OCI-LY3 (cell line): ENCODE results near the gene ANGPTL3.
"Not testable (repeated sequence)": the region's sequence is repeated elsewhere in the genome, so short reads cannot be mapped to it uniquely, and the experiment has no call there.

Source experiments
- H2AFZ ChIP-seq: fragments of 200-600, 300-600 bp; shearing (Covaris generic); 2 replicates; pipeline ENCODE4 v1.6.0; 2014; ENCODE audit warnings: antibody characterized with exemption, low read depth, low read length
- H3K27ac ChIP-seq: fragments of 200-600, 300-600 bp; sonication (generic); 2 replicates; pipeline ENCODE4 v1.5.1; 2014; ENCODE audit warnings: mild to moderate bottlenecking, low read length, moderate library complexity, mixed read lengths
- H3K27me3 ChIP-seq: fragments of 200-600, 300-600 bp; sonication (generic); 2 replicates; pipeline ENCODE4 v1.6.1; 2014; ENCODE audit warnings: low read depth, low read length, mixed read lengths
- H3K36me3 ChIP-seq: fragments of 200-600, 300-600 bp; sonication (generic); replicated peaks from 2 replicates; pipeline ENCODE3; 2014; ENCODE audit warnings: low read depth, low read length, mixed read lengths
- H3K4me1 ChIP-seq: fragments of 300-600, 200-600 bp; sonication (generic); 2 replicates; pipeline ENCODE4 v1.6.1; 2014; ENCODE audit warnings: low read length, mixed read lengths
- H3K4me2 ChIP-seq: fragments of 200-600, 300-600 bp; sonication (generic); 2 replicates; pipeline ENCODE4 v1.6.1; 2014; ENCODE audit warnings: low read length, mixed read lengths
- H3K4me3 ChIP-seq: fragments of 300-600, 200-600 bp; sonication (generic); 2 replicates; pipeline ENCODE4 v1.5.1; 2014; ENCODE audit warnings: antibody characterized with exemption, mild to moderate bottlenecking, low read length, moderate library complexity
- H3K79me2 ChIP-seq: fragments of 300-600, 200-600 bp; shearing (Covaris generic); 2 replicates; pipeline ENCODE4 v1.6.1; 2014; ENCODE audit warnings: mild to moderate bottlenecking, low read length, mixed read lengths
- H3K9ac ChIP-seq: fragments of 300-600, 200-600 bp; shearing (Covaris generic); 2 replicates; pipeline ENCODE4 v1.6.0; 2014; ENCODE audit warnings: mild to moderate bottlenecking, low read length, moderate library complexity
- H3K9me3 ChIP-seq: fragments of 200-600, 300-600 bp; shearing (Covaris generic); 2 replicates; pipeline ENCODE4 v1.6.1; 2014; ENCODE audit warnings: low read length, mixed read lengths; ENCODE audit not compliant: insufficient read depth
- H4K20me1 ChIP-seq: fragments of 200-600, 300-600 bp; sonication (generic); 2 replicates; pipeline ENCODE4 v1.6.1; 2016; ENCODE audit warnings: low read length, mixed read lengths; ENCODE audit not compliant: insufficient read depth
- EZH2phosphoT487 ChIP-seq: fragments of 200-600 bp; shearing (Covaris generic); IDR thresholded peaks from 2 replicates; pipeline ENCODE4 v1.6.1; 2018; ENCODE audit warnings: antibody characterized with exemption, mixed run types, low read depth
- TF ChIP-seq, protein P1 (sequence below): fragments of 200-600, 300-600 bp; sonication (generic); IDR thresholded peaks from 2 replicates; pipeline ENCODE4 v1.5.1; 2014; ENCODE audit warnings: antibody characterized with exemption, low read length, low read depth

Gene ANGPTL3

DNA sequence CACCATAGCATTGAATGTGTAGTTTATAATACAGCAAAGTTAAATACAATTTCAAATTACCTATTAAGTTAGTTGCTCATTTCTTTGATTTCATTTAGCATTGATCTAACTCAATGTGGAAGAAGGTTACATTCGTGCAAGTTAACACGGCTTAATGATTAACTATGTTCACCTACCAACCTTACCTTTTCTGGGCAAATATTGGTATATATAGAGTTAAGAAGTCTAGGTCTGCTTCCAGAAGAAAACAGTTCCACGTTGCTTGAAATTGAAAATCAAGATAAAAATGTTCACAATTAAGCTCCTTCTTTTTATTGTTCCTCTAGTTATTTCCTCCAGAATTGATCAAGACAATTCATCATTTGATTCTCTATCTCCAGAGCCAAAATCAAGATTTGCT lies at the start of gene ANGPTL3:
TSS of gene ANGPTL3 (plus strand) at position 240 of the 400 bp plus-strand sequence. CDS start at position 287, 47 bp downstream.
- no peak within 1 kb of the TSS for H3K27ac ChIP-seq
- H3K4me3 ChIP-seq: no peak within 1 kb of the TSS
- H3K4me2 ChIP-seq: no peak within 1 kb of the TSS
- H3K9me3 ChIP-seq: no peaks in the 10 kb centered on the region
- TF ChIP-seq EZH2phosphoT487: no peak
- TF ChIP-seq, protein P1, sequence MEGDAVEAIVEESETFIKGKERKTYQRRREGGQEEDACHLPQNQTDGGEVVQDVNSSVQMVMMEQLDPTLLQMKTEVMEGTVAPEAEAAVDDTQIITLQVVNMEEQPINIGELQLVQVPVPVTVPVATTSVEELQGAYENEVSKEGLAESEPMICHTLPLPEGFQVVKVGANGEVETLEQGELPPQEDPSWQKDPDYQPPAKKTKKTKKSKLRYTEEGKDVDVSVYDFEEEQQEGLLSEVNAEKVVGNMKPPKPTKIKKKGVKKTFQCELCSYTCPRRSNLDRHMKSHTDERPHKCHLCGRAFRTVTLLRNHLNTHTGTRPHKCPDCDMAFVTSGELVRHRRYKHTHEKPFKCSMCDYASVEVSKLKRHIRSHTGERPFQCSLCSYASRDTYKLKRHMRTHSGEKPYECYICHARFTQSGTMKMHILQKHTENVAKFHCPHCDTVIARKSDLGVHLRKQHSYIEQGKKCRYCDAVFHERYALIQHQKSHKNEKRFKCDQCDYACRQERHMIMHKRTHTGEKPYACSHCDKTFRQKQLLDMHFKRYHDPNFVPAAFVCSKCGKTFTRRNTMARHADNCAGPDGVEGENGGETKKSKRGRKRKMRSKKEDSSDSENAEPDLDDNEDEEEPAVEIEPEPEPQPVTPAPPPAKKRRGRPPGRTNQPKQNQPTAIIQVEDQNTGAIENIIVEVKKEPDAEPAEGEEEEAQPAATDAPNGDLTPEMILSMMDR: no peak
- H2AFZ ChIP-seq: no peak within 1 kb of the TSS
- no peaks in the 10 kb centered on the region for H3K4me1 ChIP-seq
- no peaks in the 10 kb centered on the region for H3K79me2 ChIP-seq
- H3K9ac ChIP-seq: no peak within 1 kb of the TSS
- H3K36me3 ChIP-seq: no peaks in the 10 kb centered on the region
- H4K20me1 ChIP-seq: no peaks in the 10 kb centered on the region
- no peaks in the 10 kb centered on the region for H3K27me3 ChIP-seq

GRCh38 chr1:62561306-62561705 lies 36.0 kb upstream of the ANGPTL3 start:
- no peak overlapping the region for H3K9ac ChIP-seq
- TF ChIP-seq, protein P1: no peak
- TF ChIP-seq EZH2phosphoT487: no peak

DNA sequence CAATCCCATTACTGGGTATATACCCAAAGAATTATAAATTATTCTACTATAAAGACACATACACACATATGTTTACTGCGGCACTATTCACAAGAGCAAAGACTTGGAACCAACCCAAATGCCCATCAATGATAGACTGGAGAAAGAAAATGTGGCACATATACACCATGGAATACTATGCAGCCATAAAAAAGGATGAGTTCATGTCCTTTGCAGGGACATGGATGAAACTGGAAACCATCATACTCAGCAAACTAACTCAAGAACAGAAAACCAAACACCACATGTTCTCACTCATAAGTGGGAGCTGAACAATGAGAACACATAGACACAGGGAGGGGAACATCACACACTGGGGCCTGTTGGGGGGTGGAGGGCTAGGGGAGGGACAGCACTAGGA lies 30.1 kb upstream of the ANGPTL3 start:
- H2AFZ ChIP-seq, H3K9ac ChIP-seq, H3K4me3 ChIP-seq, H3K36me3 ChIP-seq, H3K27ac ChIP-seq, H3K79me2 ChIP-seq, H4K20me1 ChIP-seq, H3K9me3 ChIP-seq, H3K4me2 ChIP-seq, H3K4me1 ChIP-seq, H3K27me3 ChIP-seq: not testable (repeated sequence)

More at GRCh38 chr1:62561306-62561705, 36.0 kb upstream of the ANGPTL3 start:
- Histone ChIP-seq H3K79me2 (no peaks in the 10 kb centered on the region), H4K20me1 (no peaks in the 10 kb centered on the region), H3K36me3 (no peaks in the 10 kb centered on the region), H3K27ac (no peak overlapping the region), H3K9me3 (no peaks in the 10 kb centered on the region), H2AFZ (no peak overlapping the region), H3K27me3 (no peaks in the 10 kb centered on the region), H3K4me1 (no peaks in the 10 kb centered on the region), H3K4me2 (no peak overlapping the region), H3K4me3 (no peak overlapping the region)

DNA sequence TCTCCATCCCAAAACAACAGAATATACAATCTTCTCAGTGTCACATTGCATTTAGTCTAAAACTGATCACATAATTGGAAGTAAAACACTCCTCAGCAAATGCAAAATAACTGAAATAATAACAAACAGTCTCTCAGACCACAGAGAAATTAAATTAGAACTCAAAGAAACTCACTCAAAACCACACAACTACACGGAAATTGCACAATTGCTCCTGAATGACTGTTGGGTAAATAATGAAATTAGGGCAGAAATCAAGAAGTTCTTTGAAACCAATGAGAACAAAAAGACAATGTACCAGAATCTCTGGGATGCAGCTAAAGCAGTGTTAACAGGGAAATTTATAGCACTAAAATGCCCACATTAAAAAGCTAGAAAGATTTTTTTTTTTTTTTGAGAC lies 29.4 kb upstream of the ANGPTL3 start:
- not testable (repeated sequence) for H2AFZ ChIP-seq, H3K4me2 ChIP-seq, H3K27ac ChIP-seq, H3K9me3 ChIP-seq, H3K79me2 ChIP-seq, H3K27me3 ChIP-seq, H3K4me1 ChIP-seq, H3K4me3 ChIP-seq, H3K36me3 ChIP-seq, H4K20me1 ChIP-seq, H3K9ac ChIP-seq

DNA sequence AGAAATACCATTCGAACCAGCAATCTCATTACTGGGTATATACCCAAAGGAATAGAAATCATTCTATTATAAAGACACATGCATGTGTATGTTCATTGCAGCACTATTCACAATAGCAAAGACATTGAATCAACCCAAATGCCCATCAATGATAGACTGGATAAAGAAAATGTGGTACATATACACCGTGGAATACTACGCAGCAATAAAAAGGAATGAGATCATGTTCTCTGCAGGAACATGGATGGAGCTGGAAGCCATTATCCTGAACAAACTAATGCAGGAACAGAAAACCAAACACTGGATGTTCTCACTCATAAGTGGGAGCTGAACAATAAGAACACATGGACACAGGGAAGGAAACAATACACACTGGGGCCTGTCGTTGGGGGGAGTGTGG lies 25.8 kb upstream of the ANGPTL3 start:
- H3K4me2 ChIP-seq, H3K27ac ChIP-seq, H3K4me3 ChIP-seq, H3K9ac ChIP-seq, H3K79me2 ChIP-seq, H4K20me1 ChIP-seq, H2AFZ ChIP-seq, H3K4me1 ChIP-seq, H3K9me3 ChIP-seq, H3K36me3 ChIP-seq, H3K27me3 ChIP-seq: not testable (repeated sequence)
